SH-SY5Y (cell line): ENCODE results near the gene C9orf152.

ENCODE experiments used
- GATA2 ChIP-seq: IDR thresholded peaks from 2 replicates; pipeline ENCODE4 v1.6.1; 2011; ENCODE audit warnings: mild to moderate bottlenecking, low read depth, low read length
- GATA3 ChIP-seq: IDR thresholded peaks from 2 replicates; pipeline ENCODE4 v1.6.1; 2011; ENCODE audit warnings: low read depth, mild to moderate bottlenecking, low read length, moderate library complexity

Gene C9orf152

GRCh38 chr9:110175275-110175968 lies 32.5 kb downstream of the C9orf152 start:
- TF ChIP-seq GATA2, result no peak
- no peak for TF ChIP-seq GATA3

GRCh38 chr9:110173322-110173642 lies 34.7 kb downstream of the C9orf152 start:
- TF ChIP-seq GATA2, result no peak
- TF ChIP-seq GATA3, result no peak

GRCh38 chr9:110170357-110171257 lies 37.4 kb downstream of the C9orf152 start:
- TF ChIP-seq GATA3 (no peak), GATA2 (no peak)

GRCh38 chr9:110168486-110168885 lies 39.5 kb downstream of the C9orf152 start:
- TF ChIP-seq GATA3 (no peak), GATA2 (no peak)

GRCh38 chr9:110161940-110162339 lies 46.0 kb downstream of the C9orf152 start:
- TF ChIP-seq GATA3 (no peak), GATA2 (no peak)

- TF ChIP-seq GATA2, result no peak
- no peak for TF ChIP-seq GATA3
Measured at GRCh38 chr9:110160685-110161084, 47.3 kb downstream of the C9orf152 start.

GRCh38 chr9:110160123-110160522 lies 47.8 kb downstream of the C9orf152 start:
- no peak for TF ChIP-seq GATA2
- TF ChIP-seq GATA3, result no peak

- no peak for TF ChIP-seq GATA2
- TF ChIP-seq GATA3, result no peak
Measured at GRCh38 chr9:110157823-110158664, 49.9 kb downstream of the C9orf152 start.

GRCh38 chr9:110156902-110157301 lies 51.1 kb downstream of the C9orf152 start:
- TF ChIP-seq GATA2, result no peak
- no peak for TF ChIP-seq GATA3

- TF ChIP-seq GATA3 (no peak), GATA2 (no peak)
Measured at GRCh38 chr9:110156416-110156815, 51.5 kb downstream of the C9orf152 start.

DNA sequence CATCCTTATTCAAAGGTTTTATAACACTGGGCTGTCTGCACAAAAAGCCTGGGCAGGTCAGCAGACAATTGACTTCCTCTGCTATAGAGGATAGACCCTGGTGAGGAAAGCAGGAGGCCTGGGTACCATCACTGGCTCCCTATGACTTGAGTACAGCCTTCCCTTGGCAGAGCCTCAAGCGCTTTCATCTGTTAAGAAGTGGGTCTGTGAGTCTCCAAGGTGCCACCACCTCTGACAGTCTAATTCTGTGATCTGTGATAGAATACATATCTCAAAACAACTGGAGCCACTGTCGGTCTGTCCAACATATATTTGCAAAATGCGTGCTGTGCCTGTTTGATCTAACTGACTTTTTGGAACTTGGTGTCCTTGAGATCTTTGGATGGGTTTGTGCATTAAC lies 52.2 kb downstream of the C9orf152 start:
- no peak for TF ChIP-seq GATA2
- TF ChIP-seq GATA3, result no peak

DNA sequence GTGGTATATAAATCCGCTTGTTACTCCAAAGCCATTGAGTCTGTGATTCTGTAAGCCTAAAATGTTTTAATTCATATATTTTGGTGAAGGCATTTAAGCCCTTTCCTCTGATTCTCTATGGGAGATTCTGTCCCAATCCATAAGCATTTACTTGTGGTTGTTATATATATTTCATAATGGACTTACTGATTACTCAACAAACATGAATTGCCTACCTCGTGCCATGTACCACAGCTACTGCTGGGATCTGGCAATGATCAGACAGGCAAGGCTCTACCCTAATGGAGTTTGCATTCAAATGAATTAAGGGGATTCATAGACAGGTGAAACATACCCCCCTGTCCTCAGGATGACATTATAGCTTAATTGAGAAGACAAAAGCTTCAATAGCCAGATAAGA lies 54.5 kb downstream of the C9orf152 start:
- no peak for TF ChIP-seq GATA2
- no peak for TF ChIP-seq GATA3

DNA sequence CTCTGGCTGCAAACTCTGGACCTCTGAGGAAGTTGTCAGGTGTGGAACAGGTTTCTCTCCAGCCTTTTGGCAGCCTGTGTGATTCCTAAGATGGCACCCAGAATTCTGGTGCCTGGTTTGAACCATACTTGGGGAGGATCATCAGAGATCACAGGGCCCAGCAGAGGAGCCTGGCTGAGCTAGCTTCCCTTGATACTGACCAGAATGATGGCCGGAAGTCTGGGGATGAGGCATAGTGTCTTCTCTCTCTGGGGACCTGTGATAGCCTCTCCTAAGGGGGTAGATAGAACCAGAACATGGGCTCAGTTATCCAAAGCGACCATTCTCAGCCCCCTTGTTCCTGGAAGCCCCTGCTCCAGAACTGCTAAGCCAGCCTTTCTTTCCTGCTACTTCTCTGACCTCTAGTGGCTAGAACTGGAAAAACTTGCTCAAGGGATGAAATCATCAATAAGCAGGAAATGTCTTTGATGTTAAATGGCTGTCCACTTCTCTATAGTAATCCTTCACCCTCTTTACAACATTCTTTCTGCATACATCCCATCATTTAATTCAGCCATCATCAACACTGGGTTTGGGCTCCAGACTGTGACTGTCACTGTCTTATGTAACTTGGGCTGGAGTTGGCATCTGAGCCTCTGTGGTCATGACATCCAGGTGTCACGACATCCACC lies 55.1 kb downstream of the C9orf152 start:
- TF ChIP-seq GATA2 (no peak), GATA3 (no peak)
